Measurements from ENCODE around the gene SPI1.

DNA sequence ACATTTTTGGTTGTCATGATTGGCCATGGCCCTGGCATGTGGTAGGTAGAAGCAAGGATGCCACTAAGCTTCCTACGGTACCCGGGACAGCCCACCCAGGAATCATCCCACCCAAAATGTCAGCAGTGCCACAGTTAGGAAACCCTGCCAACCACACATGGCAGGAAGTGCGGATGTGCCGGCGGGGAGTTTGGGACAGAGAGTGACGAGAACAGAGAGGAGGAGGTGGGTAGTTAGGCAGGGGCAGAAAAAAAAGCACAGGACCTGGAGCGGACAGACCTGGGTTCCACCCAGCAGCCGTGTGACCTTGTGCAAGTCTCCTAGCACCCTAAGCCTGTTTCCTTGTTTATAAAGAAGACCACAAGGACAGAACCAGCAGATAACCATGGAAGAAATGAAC is 3.3 kb downstream of the SPI1 start:
- TF ChIP-seq POLR2A (IDR thresholded peaks at IDR 0.05) = no peak
- TF ChIP-seq, protein P1, sequence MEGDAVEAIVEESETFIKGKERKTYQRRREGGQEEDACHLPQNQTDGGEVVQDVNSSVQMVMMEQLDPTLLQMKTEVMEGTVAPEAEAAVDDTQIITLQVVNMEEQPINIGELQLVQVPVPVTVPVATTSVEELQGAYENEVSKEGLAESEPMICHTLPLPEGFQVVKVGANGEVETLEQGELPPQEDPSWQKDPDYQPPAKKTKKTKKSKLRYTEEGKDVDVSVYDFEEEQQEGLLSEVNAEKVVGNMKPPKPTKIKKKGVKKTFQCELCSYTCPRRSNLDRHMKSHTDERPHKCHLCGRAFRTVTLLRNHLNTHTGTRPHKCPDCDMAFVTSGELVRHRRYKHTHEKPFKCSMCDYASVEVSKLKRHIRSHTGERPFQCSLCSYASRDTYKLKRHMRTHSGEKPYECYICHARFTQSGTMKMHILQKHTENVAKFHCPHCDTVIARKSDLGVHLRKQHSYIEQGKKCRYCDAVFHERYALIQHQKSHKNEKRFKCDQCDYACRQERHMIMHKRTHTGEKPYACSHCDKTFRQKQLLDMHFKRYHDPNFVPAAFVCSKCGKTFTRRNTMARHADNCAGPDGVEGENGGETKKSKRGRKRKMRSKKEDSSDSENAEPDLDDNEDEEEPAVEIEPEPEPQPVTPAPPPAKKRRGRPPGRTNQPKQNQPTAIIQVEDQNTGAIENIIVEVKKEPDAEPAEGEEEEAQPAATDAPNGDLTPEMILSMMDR (IDR thresholded peaks at IDR 0.05) = no peak
- no peak for TF ChIP-seq POLR2AphosphoS5 (IDR thresholded peaks at IDR 0.05)
- TF ChIP-seq EP300 (IDR thresholded peaks at IDR 0.05) = no peak
